Fibroblast of lung (primary cell): ENCODE measurements around the gene STK32B. TPM values are rescaled to one million over a fixed set of nuclear protein-coding genes. Genes with fewer than 3 reads are reported as not detected.

Experiments used
- DNase-seq, 2 donors: peaks; one replicate each; pipeline versions ENCODE4 v3.0.0 to v3.0.0-alpha.2; 2010; ENCODE audit warnings: low read depth in 2 of 2
- H2AFZ ChIP-seq: 2 replicates; pipeline ENCODE4 v1.5.1; 2012; ENCODE audit warnings: low read length, control low read depth, inconsistent platforms
- H3K27ac ChIP-seq: 2 replicates; pipeline ENCODE4 v1.5.1; 2011; ENCODE audit warnings: low read length, control low read depth; ENCODE audit not compliant: insufficient read depth
- H3K27me3 ChIP-seq: 2 replicates; pipeline ENCODE4 v1.5.1; 2011; ENCODE audit warnings: mild to moderate bottlenecking, low read length; ENCODE audit not compliant: control insufficient read depth, insufficient read depth
- H3K36me3 ChIP-seq: 2 replicates; pipeline ENCODE4 v1.5.1; 2011; ENCODE audit warnings: low read length; ENCODE audit not compliant: control insufficient read depth, insufficient read depth
- H3K4me1 ChIP-seq: 2 replicates; pipeline ENCODE4 v1.5.1; 2011; ENCODE audit warnings: low read length; ENCODE audit not compliant: control insufficient read depth, insufficient read depth; ENCODE audit errors: extremely low read depth
- H3K4me2 ChIP-seq: 2 replicates; pipeline ENCODE4 v1.5.1; 2011; ENCODE audit warnings: low read length, control low read depth; ENCODE audit not compliant: insufficient read depth; ENCODE audit errors: extremely low read depth
- H3K4me3 ChIP-seq, 4 experiments: fragments of 200-600 bp in 1 of 4; sonication (generic) in 1 of 4; replicated peaks in 1 of 4; 2 replicates each; pipeline ENCODE4 v1.5.1; 2011 to 2016; ENCODE audit warnings: low read length in 4 of 4, low read depth in 3 of 4, mild to moderate bottlenecking in 3 of 4, control low read depth in 2 of 4, inconsistent platforms in 1 of 4, mixed read lengths in 1 of 4; ENCODE audit not compliant: insufficient read depth in 1 of 4; ENCODE audit errors: control extremely low read depth in 1 of 4
- H3K79me2 ChIP-seq: 2 replicates; pipeline ENCODE4 v1.5.1; 2012; ENCODE audit warnings: mild to moderate bottlenecking, low read length, inconsistent platforms; ENCODE audit not compliant: control insufficient read depth, insufficient read depth
- H3K9ac ChIP-seq: 2 replicates; pipeline ENCODE4 v1.5.1; 2011; ENCODE audit warnings: mild to moderate bottlenecking, low read length, control low read depth; ENCODE audit not compliant: insufficient read depth
- H3K9me3 ChIP-seq: 2 replicates; pipeline ENCODE4 v1.5.1; 2012; ENCODE audit warnings: low read depth, low read length; ENCODE audit not compliant: control insufficient read depth, insufficient read depth
- H4K20me1 ChIP-seq: 2 replicates; pipeline ENCODE4 v1.5.1; 2011; ENCODE audit warnings: low read length; ENCODE audit not compliant: control insufficient read depth, insufficient read depth; ENCODE audit errors: extremely low read depth
- EZH2 ChIP-seq: IDR thresholded peaks from 2 replicates; pipeline ENCODE4 v1.5.1; 2012; ENCODE audit warnings: low read length, control low read depth, mild to moderate bottlenecking; ENCODE audit errors: missing control alignments
- polyA plus RNA-seq, 2 donors: library from polyadenylated mRNA; depleted of rRNA in 1 of 2; stranded (reverse) in 1 of 2; unstranded in 1 of 2; fragments of >200 nt; gene quantifications; 2 replicates each; pipeline ENCODE4 v1.2.1, GENCODE V29; 2011 to 2012; ENCODE audit warnings: missing spikeins in 1 of 2
- total RNA-seq: library from RNA; depleted of rRNA; stranded (reverse); fragments of >200 nt; gene quantifications from 2 replicates; pipeline ENCODE4 v1.2.1, GENCODE V29; 2014
- TF ChIP-seq, protein P1 (sequence below), 2 donors: IDR thresholded peaks in 1 of 2; conservative IDR thresholded peaks in 1 of 2; 1 replicate in 1 of 2; 2 replicates in 1 of 2; pipeline ENCODE4 v1.5.1; 2011 to 2012; ENCODE audit warnings: low read length in 2 of 2, control low read depth in 1 of 2, inconsistent platforms in 1 of 2, low read depth in 1 of 2, mild to moderate bottlenecking in 1 of 2

Gene STK32B
- total and polyA plus RNA-seq, 2 donors (not counting 1 experiment from before 2014, with no cell fraction given) = 0.50 to 1.4 TPM

DNA sequence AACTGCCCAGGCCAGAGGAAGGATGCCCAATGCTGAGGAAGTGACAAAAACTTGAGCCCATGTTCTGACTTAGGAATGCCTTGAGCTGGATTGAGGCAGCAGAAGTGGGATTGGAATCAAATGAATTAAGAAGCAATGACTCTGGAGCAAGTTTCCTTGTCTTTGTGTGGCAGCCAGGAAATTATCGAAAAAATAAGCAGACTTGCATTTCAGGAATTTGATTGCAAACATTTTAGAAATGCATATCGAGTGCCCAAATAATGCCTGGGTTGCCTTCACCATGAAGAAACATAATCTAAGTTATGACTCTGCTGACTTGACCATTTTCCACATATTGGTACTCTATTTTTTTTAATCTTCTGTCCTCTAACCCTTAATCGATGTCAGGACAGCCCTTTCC, 41.5 kb upstream of the STK32B start:
- no peak overlapping the region for H3K4me3 ChIP-seq
- no peak overlapping the region for H2AFZ ChIP-seq
- H3K9ac ChIP-seq = no peak overlapping the region
- H3K9me3 ChIP-seq = no peaks in the 10 kb centered on the region
- peaks cover 8% of the 10 kb centered on the region for H3K27me3 ChIP-seq
- no peak overlapping the region for H3K27ac ChIP-seq
- no peaks in the 10 kb centered on the region for H3K4me1 ChIP-seq
- no peaks in the 10 kb centered on the region for H3K79me2 ChIP-seq
- no peak for DNase-seq
- no peak overlapping the region for H3K4me2 ChIP-seq
- no peaks in the 10 kb centered on the region for H3K36me3 ChIP-seq
- H4K20me1 ChIP-seq = no peaks in the 10 kb centered on the region
- no peak for TF ChIP-seq EZH2
- TF ChIP-seq, protein P1, sequence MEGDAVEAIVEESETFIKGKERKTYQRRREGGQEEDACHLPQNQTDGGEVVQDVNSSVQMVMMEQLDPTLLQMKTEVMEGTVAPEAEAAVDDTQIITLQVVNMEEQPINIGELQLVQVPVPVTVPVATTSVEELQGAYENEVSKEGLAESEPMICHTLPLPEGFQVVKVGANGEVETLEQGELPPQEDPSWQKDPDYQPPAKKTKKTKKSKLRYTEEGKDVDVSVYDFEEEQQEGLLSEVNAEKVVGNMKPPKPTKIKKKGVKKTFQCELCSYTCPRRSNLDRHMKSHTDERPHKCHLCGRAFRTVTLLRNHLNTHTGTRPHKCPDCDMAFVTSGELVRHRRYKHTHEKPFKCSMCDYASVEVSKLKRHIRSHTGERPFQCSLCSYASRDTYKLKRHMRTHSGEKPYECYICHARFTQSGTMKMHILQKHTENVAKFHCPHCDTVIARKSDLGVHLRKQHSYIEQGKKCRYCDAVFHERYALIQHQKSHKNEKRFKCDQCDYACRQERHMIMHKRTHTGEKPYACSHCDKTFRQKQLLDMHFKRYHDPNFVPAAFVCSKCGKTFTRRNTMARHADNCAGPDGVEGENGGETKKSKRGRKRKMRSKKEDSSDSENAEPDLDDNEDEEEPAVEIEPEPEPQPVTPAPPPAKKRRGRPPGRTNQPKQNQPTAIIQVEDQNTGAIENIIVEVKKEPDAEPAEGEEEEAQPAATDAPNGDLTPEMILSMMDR (conservative IDR thresholded peaks at IDR 0.05 in 1 of 2, IDR thresholded peaks at IDR 0.05 in 1 of 2; ENCODE audit: low read depth in 1 of 2, low read length in 2 of 2) = no peak

DNA sequence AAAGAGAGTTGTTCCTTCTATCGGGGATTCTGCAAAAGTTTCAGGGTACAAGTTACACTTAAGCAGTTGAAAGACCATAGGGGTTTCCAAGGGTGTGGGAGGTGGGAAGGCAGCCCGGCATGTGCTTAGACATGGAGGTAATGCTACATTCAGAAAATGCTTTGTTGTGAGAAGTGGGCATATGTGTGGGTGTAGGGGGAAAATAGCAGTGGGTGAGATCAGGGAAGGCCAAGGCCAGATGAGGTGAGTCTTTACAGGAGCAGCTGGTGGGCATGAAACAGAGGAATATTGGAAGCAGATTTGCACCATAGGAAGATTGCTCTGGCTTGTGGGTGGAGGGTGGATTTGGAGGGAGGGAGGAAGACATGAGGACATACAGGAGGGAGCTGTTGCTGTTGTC, 40.3 kb upstream of the STK32B start:
- H2AFZ ChIP-seq = no peak overlapping the region
- no peak overlapping the region for H3K4me2 ChIP-seq
- TF ChIP-seq EZH2 = no peak
- TF ChIP-seq, protein P1 (conservative IDR thresholded peaks at IDR 0.05 in 1 of 2, IDR thresholded peaks at IDR 0.05 in 1 of 2; ENCODE audit: low read depth in 1 of 2, low read length in 2 of 2) = no peak
- H3K79me2 ChIP-seq = no peaks in the 10 kb centered on the region
- H4K20me1 ChIP-seq = no peaks in the 10 kb centered on the region
- no peaks in the 10 kb centered on the region for H3K36me3 ChIP-seq
- no peak for DNase-seq
- H3K4me1 ChIP-seq = no peaks in the 10 kb centered on the region
- no peak overlapping the region for H3K9ac ChIP-seq
- no peaks in the 10 kb centered on the region for H3K9me3 ChIP-seq
- no peak overlapping the region for H3K4me3 ChIP-seq
- peaks cover 10% of the 10 kb centered on the region for H3K27me3 ChIP-seq
- no peak overlapping the region for H3K27ac ChIP-seq

GRCh38 chr4:5012244-5012898, 38.9 kb upstream of the STK32B start:
- no peaks in the 10 kb centered on the region for H3K79me2 ChIP-seq
- H4K20me1 ChIP-seq = no peaks in the 10 kb centered on the region
- DNase-seq = no peak
- no peak overlapping the region for H3K27ac ChIP-seq
- no peak overlapping the region for H3K4me2 ChIP-seq
- H3K9me3 ChIP-seq = no peaks in the 10 kb centered on the region
- TF ChIP-seq, protein P1 (conservative IDR thresholded peaks at IDR 0.05 in 1 of 2, IDR thresholded peaks at IDR 0.05 in 1 of 2; ENCODE audit: low read depth in 1 of 2, low read length in 2 of 2) = no peak
- TF ChIP-seq EZH2 = no peak
- H3K4me3 ChIP-seq = no peak overlapping the region
- H3K4me1 ChIP-seq = no peaks in the 10 kb centered on the region
- no peak overlapping the region for H3K9ac ChIP-seq
- no peak overlapping the region for H2AFZ ChIP-seq
- no peaks in the 10 kb centered on the region for H3K36me3 ChIP-seq
- H3K27me3 ChIP-seq = peaks cover 10% of the 10 kb centered on the region
